ENCODE results near the gene USP9Y.

- no peak for TF ChIP-seq POLR2A (IDR thresholded peaks at IDR 0.05)
- TF ChIP-seq CTCF (IDR thresholded peaks at IDR 0.05) = no peak
Measured at GRCh38 chrY:12904618-12905516, 203.8 kb downstream of the USP9Y start, which contains the start of gene DDX3Y.

Data from gastroesophageal sphincter (tissue), 3 donors.